HG03432 (cell line): ENCODE results near the gene GFER.
"Not testable (repeated sequence)": the region's sequence is repeated elsewhere in the genome, so short reads cannot be mapped to it uniquely, and the experiment has no call there.

ENCODE experiments used
- ATAC-seq: cut with Tn5 transposase; IDR thresholded peaks from one replicate; pipeline ENCODE4 v1.9.1; 2021; ENCODE audit warnings: mild to moderate bottlenecking, moderate library complexity; ENCODE audit not compliant: unreplicated experiment

Gene GFER

GRCh38 chr16:1983544-1984346 is at the start of gene GFER:
Gene GFER, plus strand, starts transcription at chr16:1984193. Its CDS starts 26 bp downstream, at chr16:1984219.
- peak; percentile 78 for ATAC-seq

- no peak for ATAC-seq
These were observed 47.0 kb upstream of the GFER start for GRCh38 chr16:1936945-1937479.

- no peak for ATAC-seq
These were observed 45.7 kb upstream of the GFER start for GRCh38 chr16:1938316-1938715.

- no peak for ATAC-seq
These were observed 45.1 kb upstream of the GFER start for GRCh38 chr16:1938910-1939309.

- ATAC-seq, result not testable (repeated sequence)
These were observed 44.2 kb upstream of the GFER start for GRCh38 chr16:1939833-1940232.

- ATAC-seq, result no peak
These were observed 43.5 kb upstream of the GFER start for GRCh38 chr16:1940273-1941161.

GRCh38 chr16:1941162-1942046 is 42.6 kb upstream of the GFER start:
- no peak for ATAC-seq

- no peak for ATAC-seq
These were observed 41.8 kb upstream of the GFER start for GRCh38 chr16:1942047-1942809.

- ATAC-seq, result peak; percentile 92
These were observed 40.9 kb upstream of the GFER start, which contains the start of gene MSRB1 for GRCh38 chr16:1942810-1943726. Gene MSRB1, minus strand, starts transcription at chr16:1943199. Its CDS starts 43 bp downstream, at chr16:1943156.

- no peak for ATAC-seq
These were observed 39.3 kb upstream of the GFER start for GRCh38 chr16:1944612-1945199.

GRCh38 chr16:1945559-1946391 is 38.2 kb upstream of the GFER start:
- no peak for ATAC-seq

- no peak for ATAC-seq
These were observed 37.3 kb upstream of the GFER start for GRCh38 chr16:1946495-1947368.

GRCh38 chr16:1947369-1947670 is 36.7 kb upstream of the GFER start:
- ATAC-seq, result no peak

GRCh38 chr16:1949507-1949906 is 34.5 kb upstream of the GFER start:
- ATAC-seq, result no peak

GRCh38 chr16:1950047-1950446 is 33.9 kb upstream of the GFER start:
- ATAC-seq, result no peak

GRCh38 chr16:1950559-1950958 is 33.4 kb upstream of the GFER start:
- ATAC-seq, result no peak

- no peak for ATAC-seq
These were observed 30.3 kb upstream of the GFER start for GRCh38 chr16:1953734-1954133.
